GM06990 (cell line): ENCODE measurements around the gene CPT2.

Source experiments
- DNase-seq: peaks from one replicate; pipeline ENCODE4 v3.0.0-alpha.2; 2011; ENCODE audit not compliant: insufficient read length; ENCODE audit errors: extremely low read depth
- H3K27me3 ChIP-seq: replicated peaks from 2 replicates; pipeline ENCODE4 v1.6.0; 2011; ENCODE audit warnings: low read length; ENCODE audit not compliant: control insufficient read depth, insufficient read depth
- H3K36me3 ChIP-seq: 2 replicates; pipeline ENCODE4 v1.5.1; 2011; ENCODE audit warnings: low read length; ENCODE audit not compliant: control insufficient read depth, insufficient read depth
- H3K4me3 ChIP-seq: replicated peaks from 2 replicates; pipeline ENCODE4 v1.5.1; 2011; ENCODE audit warnings: low read depth, mild to moderate bottlenecking, control low read depth, low read length
- CTCF ChIP-seq: IDR thresholded peaks from 2 replicates; pipeline ENCODE4 v1.5.1; 2011; ENCODE audit warnings: low read length, control low read depth, mild to moderate bottlenecking, inconsistent platforms; ENCODE audit not compliant: insufficient read depth, poor library complexity, severe bottlenecking

Gene CPT2

GRCh38 chr1:53262000-53262399 lies 65.4 kb downstream of the CPT2 start:
- peaks cover 33% of the 10 kb centered on the region for H3K36me3 ChIP-seq
- H3K27me3 ChIP-seq, result no peaks in the 10 kb centered on the region
- TF ChIP-seq CTCF, result no peak
- H3K4me3 ChIP-seq, result no peak overlapping the region
- no peak for DNase-seq
